Ovary (tissue), 9 donors: ENCODE results near the gene PARP16. TPM values are rescaled to one million over a fixed set of nuclear protein-coding genes. Genes with fewer than 3 reads are reported as not detected.

Source experiments
- DNase-seq, 5 donors: peaks; one replicate each; pipeline ENCODE4 v3.0.0-alpha.2; 2019 to 2020
- H3K27ac ChIP-seq, 2 donors: fragments of 200-600 bp; one replicate each; pipeline versions ENCODE4 v1.5.1 to v1.8.0; 2019 to 2022
- H3K27me3 ChIP-seq: fragments of 200-600 bp; one replicate; pipeline ENCODE4 v1.8.0; 2022
- H3K36me3 ChIP-seq: fragments of 200-600 bp; sonication (generic); one replicate; pipeline ENCODE4 v1.5.1; 2019
- H3K4me1 ChIP-seq: one replicate; pipeline ENCODE4 v1.8.1; 2013; ENCODE audit warnings: mild to moderate bottlenecking, moderate library complexity; ENCODE audit not compliant: insufficient read depth
- H3K4me3 ChIP-seq: fragments of 200-600 bp; sonication (generic); one replicate; pipeline ENCODE4 v1.5.1; 2017
- H3K9me3 ChIP-seq, 2 donors: fragments of 200-600 bp in 1 of 2; sonication (generic) in 1 of 2; one replicate each; pipeline versions ENCODE4 v1.5.1 to v1.8.1; 2013 to 2019; ENCODE audit warnings: mild to moderate bottlenecking in 1 of 2, moderate library complexity in 1 of 2
- CTCF ChIP-seq, 3 donors: fragments of 450-650 bp in 2 of 3; fragments of 200-600 bp in 1 of 3; IDR thresholded peaks; one replicate each; pipeline versions ENCODE4 v1.5.1 to v1.8.0; 2016 to 2022; ENCODE audit warnings: antibody characterized with exemption in 3 of 3, mild to moderate bottlenecking in 1 of 3
- EP300 ChIP-seq: sonication (generic); formaldehyde crosslinking; IDR thresholded peaks from one replicate; pipeline ENCODE4 v1.6.1; 2017; ENCODE audit warnings: antibody characterized with exemption
- POLR2A ChIP-seq: fragments of 450-650 bp; IDR thresholded peaks from one replicate; pipeline ENCODE4 v1.6.1; 2017; ENCODE audit warnings: antibody characterized with exemption, mild to moderate bottlenecking, moderate library complexity
- WGBS, 3 donors: extraction: QIAGEN DNeasy Blood & Tissue Kit in 1 of 3; methylation state at CpG; one replicate each; pipeline versions ENCODE4 v1.1.5 to v1.1.7; 2013 to 2017; 5-methylcytosine and 5-hydroxymethylcytosine counted together
- intact Hi-C, 4 donors: fragments of 100-400 bp; cut with DNase I; formaldehyde crosslinking; loops; one replicate each; pipeline versions ENCODE4 v1.11.0 to v1.15.1; 2022 to 2023
- polyA plus RNA-seq, 2 donors: library from polyadenylated mRNA; stranded (reverse); fragments of 200-250 nt in 1 of 2; fragments of 350-450 nt in 1 of 2; fragmentation: Illumina TruSeq in 1 of 2; extraction: RNeasy Lipid Tissue Mini Kit (QIAGEN cat#74804) in 1 of 2; gene quantifications; one replicate each; pipeline ENCODE4 v1.2.3, GENCODE V29; 2013 to 2014
- total RNA-seq, 7 donors: library from RNA; depleted of rRNA in 2 of 7; stranded (reverse); fragments of >200 nt in 2 of 7; fragmentation: NEBNext Ultra II Directional in 3 of 7; extraction: Animal tissue kit (Norgen Biotek cat#: 25700) in 3 of 7; gene quantifications; one replicate each; pipeline versions ENCODE4 v1.1.0 to v1.2.4, GENCODE V29; 2016 to 2023
- donor health status: DM: no; HTN: no; CAD: no; lungs with moderate emphysema.
- donor health status: DM: no; HTN: no; CAD: no.
- donor health status: Bipolar disorder and iron deficiency.
- donor health status: DM: yes; HTN: yes; CAD: no.
- donor health status: DM: no; HTN: no; CAD: no.
- donor health status: DM: yes; HTN: yes; CAD: no.

Gene PARP16
- total and polyA plus RNA-seq, 9 donors = 8.8 to 20.2 (median 13.4) TPM

- Histone ChIP-seq H3K27me3 (no peaks in the 10 kb centered on the region), H3K36me3 (no peaks in the 10 kb centered on the region), H3K4me1 (no peaks in the 10 kb centered on the region), H3K4me3 (no peak overlapping the region), H3K9me3 (no peaks in the 10 kb centered on the region), H3K27ac (no peak overlapping the region)
- no peak for DNase-seq
- WGBS, 3 donors = 84 to 91% (median 85%) methylated on average over 4 of the region's 4 CpGs
- TF ChIP-seq CTCF (IDR thresholded peaks at IDR 0.05) (no peak), POLR2A (no peak), EP300 (no peak)
- intact Hi-C loops = no loop called here
Observed at GRCh38 chr15:65222891-65223290, 63.8 kb downstream of the PARP16 start.

GRCh38 chr15:65221697-65222096, 65.0 kb downstream of the PARP16 start:
- no peaks in the 10 kb centered on the region for H3K36me3 ChIP-seq
- intact Hi-C loops = no loop called here
- H3K4me1 ChIP-seq = no peaks in the 10 kb centered on the region
- H3K27me3 ChIP-seq = no peaks in the 10 kb centered on the region
- no peak for DNase-seq
- no peak overlapping the region for H3K27ac ChIP-seq
- 81 to 91% (median 89%) methylated on average over 2 of the region's 2 CpGs for WGBS, 3 donors
- no peak for TF ChIP-seq POLR2A
- TF ChIP-seq CTCF (IDR thresholded peaks at IDR 0.05) = no peak
- TF ChIP-seq EP300 = no peak
- no peaks in the 10 kb centered on the region for H3K9me3 ChIP-seq
- H3K4me3 ChIP-seq = no peak overlapping the region

- H3K36me3 ChIP-seq = no peaks in the 10 kb centered on the region
- H3K27me3 ChIP-seq = no peaks in the 10 kb centered on the region
- no peaks in the 10 kb centered on the region for H3K9me3 ChIP-seq
- DNase-seq = no peak
- H3K4me3 ChIP-seq = no peak overlapping the region
- no peak overlapping the region for H3K27ac ChIP-seq
- 88 to 93% (median 93%) methylated on average over 3 of the region's 3 CpGs for WGBS, 3 donors
- intact Hi-C loops = no loop called here
- H3K4me1 ChIP-seq = peaks cover 4% of the 10 kb centered on the region
- TF ChIP-seq EP300 = no peak
- TF ChIP-seq POLR2A = no peak
- TF ChIP-seq CTCF (IDR thresholded peaks at IDR 0.05) = no peak
Observed at GRCh38 chr15:65219137-65219536, 67.5 kb downstream of the PARP16 start.

GRCh38 chr15:65217526-65218482, 68.9 kb downstream of the PARP16 start:
- intact Hi-C loops = no loop called here
- Histone ChIP-seq H3K9me3 (no peaks in the 10 kb centered on the region), H3K27ac (no peak overlapping the region), H3K36me3 (no peaks in the 10 kb centered on the region), H3K27me3 (no peaks in the 10 kb centered on the region), H3K4me1 (peaks cover 7% of the 10 kb centered on the region), H3K4me3 (no peak overlapping the region)
- no peak for DNase-seq
- no peak for TF ChIP-seq POLR2A
- no peak for TF ChIP-seq CTCF (IDR thresholded peaks at IDR 0.05)
- no peak for TF ChIP-seq EP300
- WGBS, 3 donors = 83 to 87% (median 85%) methylated on average over 10 of the region's 10 CpGs
